Measurements from ENCODE around the gene LHX3. TPM values are rescaled to one million over a fixed set of nuclear protein-coding genes. Genes with fewer than 3 reads are reported as not detected.

LHX3 gene
- total and polyA plus RNA-seq, 10 of the 15 experiments (the other 5 are each of a cell fraction or from before 2014, with no cell fraction given) = not detected

- Histone ChIP-seq H3K9ac (ENCODE audit: control insufficient read depth, insufficient read depth, low read length) (no peak overlapping the region), H4K20me1 (ENCODE audit: control insufficient read depth, insufficient read depth) (no peaks in the 10 kb centered on the region), H2AFZ (ENCODE audit: control insufficient read depth, low read depth, low read length) (no peak overlapping the region), H3K27ac (ENCODE audit: control insufficient read depth, insufficient read depth) (no peak overlapping the region), H3K9me3 (replicated peaks; ENCODE audit: control insufficient read depth, insufficient read depth, low read length) (no peaks in the 10 kb centered on the region), H3K4me1 (ENCODE audit: control insufficient read depth, insufficient read depth, low read length) (no peaks in the 10 kb centered on the region), H3K4me3 (no peak overlapping the region), H3K36me3 (ENCODE audit: control insufficient read depth in 2 of 2, insufficient read depth in 2 of 2, low read length in 1 of 2) (no peaks in the 10 kb centered on the region), H3K79me2 (ENCODE audit: control insufficient read depth, insufficient read depth, low read length) (no peaks in the 10 kb centered on the region), H3K4me2 (ENCODE audit: control insufficient read depth, insufficient read depth) (no peak overlapping the region), H3K27me3 (replicated peaks in 1 of 2; ENCODE audit: control insufficient read depth in 2 of 2, insufficient read depth in 2 of 2, low read length in 1 of 2) (no peaks in the 10 kb centered on the region; a peak in 1 of 4 replicates)
- ATAC-seq (no peak), DNase-seq (ENCODE audit: low read depth, low spot score) (no peak), FAIRE-seq (no peak)
- ChIA-PET RAD21 (ENCODE audit: unreplicated experiment) (no interaction called here), POLR2A (no interaction called here), CTCF (no interaction called here), SMC1A (ENCODE audit: uncharacterized antibody, unreplicated experiment) (no interaction called here)
- BruUV-seq (replicated peaks) = no TSS peak
- intact Hi-C loops (cut with micrococcal nuclease; ENCODE audit: unreplicated experiment) (no loop called here), in situ Hi-C loops (cut with MboI) (no loop called here)
- 60% methylated on average over 13 of the region's 13 CpGs for WGBS (ENCODE audit: insufficient coverage, insufficient replicate concordance, low lambda C conversion rate, missing lambda C conversion rate)
- TF ChIP-seq BHLHE40 (IDR thresholded peaks at IDR 0.05; ENCODE audit: borderline replicate concordance in 1 of 2, low read depth in 2 of 2, low read length in 1 of 2) (no peak), ZBTB4 (CRISPR knock-in tag; IDR thresholded peaks at IDR 0.05) (no peak), SP1 (IDR thresholded peaks at IDR 0.05; ENCODE audit: low read depth, low read length) (no peak), PRDM15 (CRISPR knock-in tag; IDR thresholded peaks at IDR 0.05) (no peak), IRF3 (IDR thresholded peaks at IDR 0.05) (no peak), NR2C1 (IDR thresholded peaks at IDR 0.05) (no peak), ZBED1 (IDR thresholded peaks at IDR 0.05; ENCODE audit: borderline replicate concordance) (no peak), ZBTB33 (IDR thresholded peaks at IDR 0.05) (no peak), ELK1 (IDR thresholded peaks at IDR 0.05; ENCODE audit: low read depth, low read length) (no peak), ETV6 (conservative IDR thresholded peaks at IDR 0.05 in 1 of 2, IDR thresholded peaks at IDR 0.05 in 1 of 2; ENCODE audit: borderline replicate concordance in 1 of 2, low read depth in 1 of 2) (no peak), MYB (IDR thresholded peaks at IDR 0.05; ENCODE audit: borderline replicate concordance, low read depth, low read length) (no peak), RBBP5 (conservative IDR thresholded peaks at IDR 0.05) (no peak)
Measured at GRCh38 chr9:136179761-136180160, 25.2 kb downstream of the LHX3 start.

Data from GM12878 (cell line).